PC-3 (cell line): ENCODE measurements around the gene E2F1. TPM values are rescaled to one million over a fixed set of nuclear protein-coding genes. Genes with fewer than 3 reads are reported as not detected.

ENCODE experiments used
- ATAC-seq: fragments of 200-7000 bp; cut with Tn5 transposase; 2 replicates; pipeline ENCODE4 v1.9.1; 2020; ENCODE audit warnings: mild to moderate bottlenecking, moderate library complexity
- BruUV-seq: library from RNA; stranded (reverse); fragments of 400-500 nt; replicated peaks from 2 replicates; lab custom pipeline; 2021; lab: Mats Ljungman, UMichigan
- CTCF ChIA-PET: fragments of 300-600 bp; sonication (Branson Sonifier 250); formaldehyde crosslinking; loops from one replicate; lab custom pipeline; 2022; ENCODE audit warnings: antibody characterized with exemption; lab: Charles Lee
- POLR2A ChIA-PET: fragments of 300-600 bp; sonication (Branson Sonifier 250); formaldehyde crosslinking; loops from one replicate; lab custom pipeline; 2022; ENCODE audit warnings: antibody characterized with exemption; ENCODE audit not compliant: unreplicated experiment; lab: Charles Lee
- DNase-seq: peaks from one replicate; pipeline ENCODE4 v3.0.0-alpha.2; 2015
- H2AFZ ChIP-seq: fragments of 300-600 bp; sonication (generic); 2 replicates; pipeline ENCODE4 v1.6.0; 2016; ENCODE audit warnings: antibody characterized with exemption, low read length
- H3F3A ChIP-seq: fragments of 300-600 bp; sonication (generic); one replicate; pipeline ENCODE4 v1.6.0; 2017; ENCODE audit warnings: antibody characterized with exemption, low read length, control low read depth, mild to moderate bottlenecking; ENCODE audit not compliant: unreplicated experiment
- H3K27ac ChIP-seq: fragments of 300-600 bp; sonication (generic); 2 replicates; pipeline ENCODE4 v1.5.1; 2016; ENCODE audit warnings: mild to moderate bottlenecking, low read length
- H3K27me3 ChIP-seq: fragments of 300-600 bp; sonication (generic); 2 replicates; pipeline ENCODE4 v1.6.1; 2016; ENCODE audit warnings: low read length, mixed read lengths
- H3K36me3 ChIP-seq: fragments of 300-600 bp; sonication (generic); 2 replicates; pipeline ENCODE4 v1.6.1; 2016; ENCODE audit warnings: low read depth, mixed run types, low read length, mixed read lengths
- H3K4me1 ChIP-seq: fragments of 300-600 bp; sonication (generic); 2 replicates; pipeline ENCODE4 v1.5.1; 2016; ENCODE audit warnings: low read length; ENCODE audit not compliant: insufficient read depth
- H3K4me2 ChIP-seq: fragments of 300-600 bp; sonication (generic); 2 replicates; pipeline ENCODE4 v1.6.0; 2016; ENCODE audit warnings: low read length
- H3K4me3 ChIP-seq: fragments of 300-600 bp; sonication (generic); 2 replicates; pipeline ENCODE4 v1.5.1; 2016; ENCODE audit warnings: mild to moderate bottlenecking, low read length, mixed read lengths
- H3K79me2 ChIP-seq: fragments of 300-600 bp; sonication (generic); 2 replicates; pipeline ENCODE4 v1.6.1; 2017; ENCODE audit warnings: low read length, mixed read lengths
- H3K9ac ChIP-seq: fragments of 300-600 bp; sonication (generic); 2 replicates; pipeline ENCODE4 v1.6.0; 2016; ENCODE audit warnings: mild to moderate bottlenecking, low read length
- H3K9me2 ChIP-seq: fragments of 300-600 bp; sonication (generic); replicated peaks from 2 replicates; pipeline ENCODE4 v1.6.1; 2016; ENCODE audit warnings: mixed run types, low read length, mixed read lengths
- H3K9me3 ChIP-seq: fragments of 300-600 bp; sonication (generic); 2 replicates; pipeline ENCODE4 v1.6.1; 2016; ENCODE audit warnings: low read length, mixed read lengths
- H4K20me1 ChIP-seq: fragments of 300-600 bp; sonication (generic); 2 replicates; pipeline ENCODE4 v1.6.1; 2016; ENCODE audit warnings: low read length, mixed read lengths
- CTCF ChIP-seq: fragments of 300-600 bp; sonication (generic); conservative IDR thresholded peaks from 2 replicates; pipeline ENCODE4 v1.5.1; 2017; ENCODE audit warnings: antibody characterized with exemption, low read depth, mild to moderate bottlenecking, low read length
- EZH2 ChIP-seq: fragments of 300-600 bp; sonication (generic); IDR thresholded peaks from one replicate; pipeline ENCODE4 v1.6.1; 2017; ENCODE audit warnings: antibody characterized with exemption, mild to moderate bottlenecking, low read length; ENCODE audit not compliant: unreplicated experiment
- EZH2phosphoT487 ChIP-seq: fragments of 300-600 bp; sonication (generic); IDR thresholded peaks from 2 replicates; pipeline ENCODE4 v1.6.1; 2018; ENCODE audit warnings: mild to moderate bottlenecking, antibody characterized with exemption, low read length, borderline replicate concordance
- intact Hi-C: fragments of 100-400 bp; cut with micrococcal nuclease; formaldehyde crosslinking; loops from 2 replicates; pipeline ENCODE4 v1.9.0; 2023
- total RNA-seq: library from RNA; depleted of rRNA; stranded (reverse); fragments of >200 nt; gene quantifications from 2 replicates; pipeline ENCODE4 v1.2.3, GENCODE V29; 2014

Gene E2F1
- total RNA-seq, 1 experiment from 2014 or later: 63.7 TPM

- Histone ChIP-seq H3F3A (no peaks in the 10 kb centered on the region), H4K20me1 (no peaks in the 10 kb centered on the region), H3K27me3 (no peaks in the 10 kb centered on the region), H3K4me2 (no peak overlapping the region), H3K27ac (no peak overlapping the region), H3K9me2 (no peaks in the 10 kb centered on the region), H3K4me3 (no peak overlapping the region), H3K79me2 (no peaks in the 10 kb centered on the region), H3K9me3 (no peaks in the 10 kb centered on the region), H3K9ac (no peak overlapping the region), H3K36me3 (no peaks in the 10 kb centered on the region), H2AFZ (no peak overlapping the region), H3K4me1 (no peaks in the 10 kb centered on the region)
- no TSS peak for BruUV-seq
- ChIA-PET POLR2A (no interaction called here), CTCF (no interaction called here)
- ATAC-seq: no peak
- TF ChIP-seq EZH2: no peak
- TF ChIP-seq CTCF: no peak
- intact Hi-C loops: no loop called here
- DNase-seq: no peak
These were observed 10.9 kb upstream of the E2F1 start for GRCh38 chr20:33697129-33697528.

- no peak for DNase-seq
- no peak overlapping the region for H3K9ac ChIP-seq
- H3K27ac ChIP-seq: no peak overlapping the region
- no peaks in the 10 kb centered on the region for H3K9me2 ChIP-seq
- ATAC-seq: no peak
- H3F3A ChIP-seq: no peaks in the 10 kb centered on the region
- H3K4me3 ChIP-seq: no peak overlapping the region
- H3K36me3 ChIP-seq: no peaks in the 10 kb centered on the region
- no peaks in the 10 kb centered on the region for H4K20me1 ChIP-seq
- POLR2A ChIA-PET: no interaction called here
- H3K4me2 ChIP-seq: no peak overlapping the region
- TF ChIP-seq EZH2 (no peak), EZH2phosphoT487 (no peak), CTCF (no peak)
- no peaks in the 10 kb centered on the region for H3K27me3 ChIP-seq
- no peaks in the 10 kb centered on the region for H3K4me1 ChIP-seq
- no peaks in the 10 kb centered on the region for H3K9me3 ChIP-seq
- no peaks in the 10 kb centered on the region for H3K79me2 ChIP-seq
- no TSS peak for BruUV-seq
- CTCF ChIA-PET: no interaction called here
- intact Hi-C loops: no loop called here
- H2AFZ ChIP-seq: no peak overlapping the region
These were observed 10.3 kb upstream of the E2F1 start for GRCh38 chr20:33696448-33696847.

- ChIA-PET POLR2A (interaction anchor here (0.6 kb wide), 1 partner anchor 414 kb away, joined by 5 read pairs; no protein-coding TSS in a partner anchor), CTCF (no interaction called here)
- Histone ChIP-seq H3K4me2 (no peak overlapping the region), H3F3A (no peaks in the 10 kb centered on the region), H3K36me3 (no peaks in the 10 kb centered on the region), H3K9me3 (no peaks in the 10 kb centered on the region), H3K27ac (no peak overlapping the region), H3K27me3 (no peaks in the 10 kb centered on the region), H3K9me2 (no peaks in the 10 kb centered on the region), H3K4me1 (no peaks in the 10 kb centered on the region), H3K4me3 (no peak overlapping the region), H2AFZ (no peak overlapping the region), H3K9ac (no peak overlapping the region), H4K20me1 (no peaks in the 10 kb centered on the region), H3K79me2 (no peaks in the 10 kb centered on the region)
- DNase-seq: no peak
- BruUV-seq: no TSS peak
- no peak for ATAC-seq
- intact Hi-C loops: no loop called here
- no peak for TF ChIP-seq EZH2
- no peak for TF ChIP-seq EZH2phosphoT487
- TF ChIP-seq CTCF: no peak
These were observed 8.4 kb upstream of the E2F1 start for GRCh38 chr20:33694639-33695012.
